ENCODE results near the gene PSTPIP2. TPM values are rescaled to one million over a fixed set of nuclear protein-coding genes. Genes with fewer than 3 reads are reported as not detected.

Gene PSTPIP2
- total and polyA plus RNA-seq, 2 of the 13 experiments (the other 11 are each of a cell fraction or from before 2014, with no cell fraction given) = 0.25 to 0.27 TPM

DNA sequence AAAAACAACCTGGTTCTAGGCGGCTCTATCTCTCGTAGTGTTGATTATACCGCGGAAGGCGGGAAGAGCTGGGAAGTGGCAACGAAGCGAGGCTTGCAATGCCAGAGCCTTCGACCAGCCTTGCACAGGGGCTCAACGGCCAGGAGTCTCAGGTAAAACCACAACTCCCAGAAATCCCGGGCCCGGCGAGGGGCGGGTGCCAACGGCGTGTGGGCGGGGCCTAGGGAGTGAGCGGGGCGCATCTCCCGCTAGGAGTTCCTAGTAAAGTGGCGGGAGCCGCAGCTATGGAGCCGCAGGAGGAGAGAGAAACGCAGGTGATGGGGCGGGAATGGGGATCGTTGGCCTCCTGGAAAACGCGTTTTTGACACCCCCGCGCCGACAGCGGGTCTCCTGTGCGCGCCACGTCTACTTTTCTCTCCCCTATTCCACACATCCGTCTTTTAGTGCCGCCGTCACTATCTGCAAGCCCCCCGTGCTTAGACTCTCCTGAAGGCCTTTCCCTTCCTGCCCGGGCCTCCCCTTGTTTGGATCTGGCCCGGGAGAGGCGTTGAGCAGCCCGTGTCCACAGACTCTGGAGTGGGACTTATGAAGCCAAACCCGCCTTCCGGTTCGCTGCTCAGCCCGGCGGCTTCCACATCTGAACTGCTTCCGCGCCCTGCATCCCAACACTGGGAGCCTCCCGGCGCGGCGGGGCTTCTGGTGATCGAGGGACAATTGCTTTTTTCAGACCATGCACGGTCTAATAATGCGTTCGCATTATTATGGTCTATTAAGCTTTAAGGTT lies 32.3 kb upstream of the PSTPIP2 start, which contains the start of gene HAUS1 (continued):
- TF ChIP-seq, protein P1, sequence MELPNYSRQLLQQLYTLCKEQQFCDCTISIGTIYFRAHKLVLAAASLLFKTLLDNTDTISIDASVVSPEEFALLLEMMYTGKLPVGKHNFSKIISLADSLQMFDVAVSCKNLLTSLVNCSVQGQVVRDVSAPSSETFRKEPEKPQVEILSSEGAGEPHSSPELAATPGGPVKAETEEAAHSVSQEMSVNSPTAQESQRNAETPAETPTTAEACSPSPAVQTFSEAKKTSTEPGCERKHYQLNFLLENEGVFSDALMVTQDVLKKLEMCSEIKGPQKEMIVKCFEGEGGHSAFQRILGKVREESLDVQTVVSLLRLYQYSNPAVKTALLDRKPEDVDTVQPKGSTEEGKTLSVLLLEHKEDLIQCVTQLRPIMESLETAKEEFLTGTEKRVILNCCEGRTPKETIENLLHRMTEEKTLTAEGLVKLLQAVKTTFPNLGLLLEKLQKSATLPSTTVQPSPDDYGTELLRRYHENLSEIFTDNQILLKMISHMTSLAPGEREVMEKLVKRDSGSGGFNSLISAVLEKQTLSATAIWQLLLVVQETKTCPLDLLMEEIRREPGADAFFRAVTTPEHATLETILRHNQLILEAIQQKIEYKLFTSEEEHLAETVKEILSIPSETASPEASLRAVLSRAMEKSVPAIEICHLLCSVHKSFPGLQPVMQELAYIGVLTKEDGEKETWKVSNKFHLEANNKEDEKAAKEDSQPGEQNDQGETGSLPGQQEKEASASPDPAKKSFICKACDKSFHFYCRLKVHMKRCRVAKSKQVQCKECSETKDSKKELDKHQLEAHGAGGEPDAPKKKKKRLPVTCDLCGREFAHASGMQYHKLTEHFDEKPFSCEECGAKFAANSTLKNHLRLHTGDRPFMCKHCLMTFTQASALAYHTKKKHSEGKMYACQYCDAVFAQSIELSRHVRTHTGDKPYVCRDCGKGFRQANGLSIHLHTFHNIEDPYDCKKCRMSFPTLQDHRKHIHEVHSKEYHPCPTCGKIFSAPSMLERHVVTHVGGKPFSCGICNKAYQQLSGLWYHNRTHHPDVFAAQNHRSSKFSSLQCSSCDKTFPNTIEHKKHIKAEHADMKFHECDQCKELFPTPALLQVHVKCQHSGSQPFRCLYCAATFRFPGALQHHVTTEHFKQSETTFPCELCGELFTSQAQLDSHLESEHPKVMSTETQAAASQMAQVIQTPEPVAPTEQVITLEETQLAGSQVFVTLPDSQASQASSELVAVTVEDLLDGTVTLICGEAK (IDR thresholded peaks at IDR 0.05) = no peak
- TF ChIP-seq, protein P1 (CRISPR knock-in tag; IDR thresholded peaks at IDR 0.05) = 0 out of 2 replicates have a peak, but pooled peaks have one; percentile 44
- TF ChIP-seq, protein P2, sequence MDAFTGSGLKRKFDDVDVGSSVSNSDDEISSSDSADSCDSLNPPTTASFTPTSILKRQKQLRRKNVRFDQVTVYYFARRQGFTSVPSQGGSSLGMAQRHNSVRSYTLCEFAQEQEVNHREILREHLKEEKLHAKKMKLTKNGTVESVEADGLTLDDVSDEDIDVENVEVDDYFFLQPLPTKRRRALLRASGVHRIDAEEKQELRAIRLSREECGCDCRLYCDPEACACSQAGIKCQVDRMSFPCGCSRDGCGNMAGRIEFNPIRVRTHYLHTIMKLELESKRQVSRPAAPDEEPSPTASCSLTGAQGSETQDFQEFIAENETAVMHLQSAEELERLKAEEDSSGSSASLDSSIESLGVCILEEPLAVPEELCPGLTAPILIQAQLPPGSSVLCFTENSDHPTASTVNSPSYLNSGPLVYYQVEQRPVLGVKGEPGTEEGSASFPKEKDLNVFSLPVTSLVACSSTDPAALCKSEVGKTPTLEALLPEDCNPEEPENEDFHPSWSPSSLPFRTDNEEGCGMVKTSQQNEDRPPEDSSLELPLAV (CRISPR knock-in tag; conservative IDR thresholded peaks at IDR 0.05; ENCODE audit: low read depth) = no peak
- no peak for TF ChIP-seq FIP1L1 (IDR thresholded peaks at IDR 0.05; ENCODE audit: borderline replicate concordance, insufficient read depth, low read depth, low read length)
- TF ChIP-seq, protein P3, sequence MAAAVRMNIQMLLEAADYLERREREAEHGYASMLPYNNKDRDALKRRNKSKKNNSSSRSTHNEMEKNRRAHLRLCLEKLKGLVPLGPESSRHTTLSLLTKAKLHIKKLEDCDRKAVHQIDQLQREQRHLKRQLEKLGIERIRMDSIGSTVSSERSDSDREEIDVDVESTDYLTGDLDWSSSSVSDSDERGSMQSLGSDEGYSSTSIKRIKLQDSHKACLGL (CRISPR knock-in tag; IDR thresholded peaks at IDR 0.05) = peak; percentile 85; the same call in 1 of the 2 replicates
- TF ChIP-seq SPEN (CRISPR knock-in tag; IDR thresholded peaks at IDR 0.05; ENCODE audit: low read depth) = no peak
- no peak; the same call in 1 of the 2 replicates for TF ChIP-seq SALL2 (CRISPR knock-in tag; IDR thresholded peaks at IDR 0.05)
- TF ChIP-seq, protein P4, sequence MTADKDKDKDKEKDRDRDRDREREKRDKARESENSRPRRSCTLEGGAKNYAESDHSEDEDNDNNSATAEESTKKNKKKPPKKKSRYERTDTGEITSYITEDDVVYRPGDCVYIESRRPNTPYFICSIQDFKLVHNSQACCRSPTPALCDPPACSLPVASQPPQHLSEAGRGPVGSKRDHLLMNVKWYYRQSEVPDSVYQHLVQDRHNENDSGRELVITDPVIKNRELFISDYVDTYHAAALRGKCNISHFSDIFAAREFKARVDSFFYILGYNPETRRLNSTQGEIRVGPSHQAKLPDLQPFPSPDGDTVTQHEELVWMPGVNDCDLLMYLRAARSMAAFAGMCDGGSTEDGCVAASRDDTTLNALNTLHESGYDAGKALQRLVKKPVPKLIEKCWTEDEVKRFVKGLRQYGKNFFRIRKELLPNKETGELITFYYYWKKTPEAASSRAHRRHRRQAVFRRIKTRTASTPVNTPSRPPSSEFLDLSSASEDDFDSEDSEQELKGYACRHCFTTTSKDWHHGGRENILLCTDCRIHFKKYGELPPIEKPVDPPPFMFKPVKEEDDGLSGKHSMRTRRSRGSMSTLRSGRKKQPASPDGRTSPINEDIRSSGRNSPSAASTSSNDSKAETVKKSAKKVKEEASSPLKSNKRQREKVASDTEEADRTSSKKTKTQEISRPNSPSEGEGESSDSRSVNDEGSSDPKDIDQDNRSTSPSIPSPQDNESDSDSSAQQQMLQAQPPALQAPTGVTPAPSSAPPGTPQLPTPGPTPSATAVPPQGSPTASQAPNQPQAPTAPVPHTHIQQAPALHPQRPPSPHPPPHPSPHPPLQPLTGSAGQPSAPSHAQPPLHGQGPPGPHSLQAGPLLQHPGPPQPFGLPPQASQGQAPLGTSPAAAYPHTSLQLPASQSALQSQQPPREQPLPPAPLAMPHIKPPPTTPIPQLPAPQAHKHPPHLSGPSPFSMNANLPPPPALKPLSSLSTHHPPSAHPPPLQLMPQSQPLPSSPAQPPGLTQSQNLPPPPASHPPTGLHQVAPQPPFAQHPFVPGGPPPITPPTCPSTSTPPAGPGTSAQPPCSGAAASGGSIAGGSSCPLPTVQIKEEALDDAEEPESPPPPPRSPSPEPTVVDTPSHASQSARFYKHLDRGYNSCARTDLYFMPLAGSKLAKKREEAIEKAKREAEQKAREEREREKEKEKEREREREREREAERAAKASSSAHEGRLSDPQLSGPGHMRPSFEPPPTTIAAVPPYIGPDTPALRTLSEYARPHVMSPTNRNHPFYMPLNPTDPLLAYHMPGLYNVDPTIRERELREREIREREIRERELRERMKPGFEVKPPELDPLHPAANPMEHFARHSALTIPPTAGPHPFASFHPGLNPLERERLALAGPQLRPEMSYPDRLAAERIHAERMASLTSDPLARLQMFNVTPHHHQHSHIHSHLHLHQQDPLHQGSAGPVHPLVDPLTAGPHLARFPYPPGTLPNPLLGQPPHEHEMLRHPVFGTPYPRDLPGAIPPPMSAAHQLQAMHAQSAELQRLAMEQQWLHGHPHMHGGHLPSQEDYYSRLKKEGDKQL (CRISPR knock-in tag; IDR thresholded peaks at IDR 0.05; ENCODE audit: low read depth) = no peak
- TF ChIP-seq SUZ12 (IDR thresholded peaks at IDR 0.05; ENCODE audit: low read depth, low read length) = peak; percentile 51; the same call in 1 of the 2 replicates
- peak; percentile 77; the same call in 1 of the 2 replicates for TF ChIP-seq ZNF230 (CRISPR knock-in tag; IDR thresholded peaks at IDR 0.05)

Data from HepG2 (cell line).